ENCODE results near the gene ANKRD28.

GRCh38 chr3:15707779-15708178 lies 90.0 kb downstream of the ANKRD28 start:
- TF ChIP-seq POLR2A (IDR thresholded peaks at IDR 0.05; ENCODE audit: low read depth, low read length), result no peak
- no peak for TF ChIP-seq POLR2AphosphoS5 (IDR thresholded peaks at IDR 0.05; ENCODE audit: low read depth, low read length)
- no peak for TF ChIP-seq TAF1 (IDR thresholded peaks at IDR 0.05; ENCODE audit: borderline replicate concordance, low read depth, low read length)
